ENCODE results near the gene APOD. TPM values are rescaled to one million over a fixed set of nuclear protein-coding genes. Genes with fewer than 3 reads are reported as not detected.

APOD gene
- total and polyA plus RNA-seq, 9 of the 15 experiments (the other 6 are each of a cell fraction or from before 2014, with no cell fraction given), result 0.18 to 0.50 (median 0.35) TPM; not detected in 1

- TF ChIP-seq REST (IDR thresholded peaks at IDR 0.05; ENCODE audit: borderline replicate concordance) (no peak), REST (CRISPR knock-in tag; IDR thresholded peaks at IDR 0.05; ENCODE audit: low read depth) (no peak), ZNF124 (CRISPR knock-in tag; IDR thresholded peaks at IDR 0.05) (no peak), TAL1 (IDR thresholded peaks at IDR 0.05) (no peak), XRCC4 (IDR thresholded peaks at IDR 0.05; ENCODE audit: extremely low read depth, insufficient read depth, insufficient read length) (no peak), CEBPB (tag; IDR thresholded peaks at IDR 0.05) (no peak), NCOA6 (IDR thresholded peaks at IDR 0.05) (no peak), MCM7 (IDR thresholded peaks at IDR 0.05) (no peak), ZNF583 (CRISPR knock-in tag; IDR thresholded peaks at IDR 0.05) (no peak), MITF (IDR thresholded peaks at IDR 0.05) (no peak), ZNF12 (CRISPR knock-in tag; IDR thresholded peaks at IDR 0.05) (no peak), GATAD2B (IDR thresholded peaks at IDR 0.05; ENCODE audit: borderline replicate concordance) (no peak), DNMT1 (IDR thresholded peaks at IDR 0.05) (no peak), RNF2 (IDR thresholded peaks at IDR 0.05) (no peak; the same call in 1 of the 2 replicates), FOXJ3 (CRISPR knock-in tag; IDR thresholded peaks at IDR 0.05) (no peak), GABPA (tag; conservative IDR thresholded peaks at IDR 0.05; ENCODE audit: low read depth) (no peak), ZNF778 (CRISPR knock-in tag; IDR thresholded peaks at IDR 0.05) (no peak), ZBTB7A (IDR thresholded peaks at IDR 0.05; ENCODE audit: borderline replicate concordance, control insufficient read depth, low read depth, low read length) (peak; percentile 70; the same call in 1 of the 2 replicates), IRF1 (CRISPR knock-in tag; IDR thresholded peaks at IDR 0.05; ENCODE audit: borderline replicate concordance) (no peak), SPI1 (IDR thresholded peaks at IDR 0.05; ENCODE audit: borderline replicate concordance, low read depth, low read length) (no peak)
Measured at GRCh38 chr3:195542698-195543499, 40.8 kb downstream of the APOD start, which contains the start of gene PPP1R2 (continued).
